HEK293 (cell line): Measurements from ENCODE around the gene PLOD2.

ENCODE experiments used
- CTCF ChIP-seq: fragments of 450-650 bp; formaldehyde crosslinking; IDR thresholded peaks from 2 replicates; pipeline ENCODE4 v1.5.1; 2016; ENCODE audit warnings: missing biosample characterization, missing genetic modification characterization
- ZNF121 ChIP-seq: fragments of 450-650 bp; formaldehyde crosslinking; IDR thresholded peaks from 2 replicates; pipeline ENCODE4 v1.5.1; 2016; ENCODE audit warnings: missing biosample characterization, missing genetic modification characterization
- ZNF23 ChIP-seq: fragments of 450-650 bp; formaldehyde crosslinking; IDR thresholded peaks from 2 replicates; pipeline ENCODE4 v1.5.1; 2016; ENCODE audit warnings: missing biosample characterization, missing genetic modification characterization, borderline replicate concordance
- ZNF398 ChIP-seq: fragments of 450-650 bp; formaldehyde crosslinking; IDR thresholded peaks from 2 replicates; pipeline ENCODE4 v1.5.1; 2017; ENCODE audit warnings: missing biosample characterization, missing genetic modification characterization
- ZNF664 ChIP-seq: fragments of 450-650 bp; formaldehyde crosslinking; IDR thresholded peaks from 2 replicates; pipeline ENCODE4 v1.5.1; 2016; ENCODE audit warnings: missing biosample characterization, missing genetic modification characterization
- ZXDB ChIP-seq: fragments of 450-650 bp; formaldehyde crosslinking; IDR thresholded peaks from 2 replicates; pipeline ENCODE4 v1.5.1; 2016; ENCODE audit warnings: missing biosample characterization, missing genetic modification characterization

- TF ChIP-seq ZNF121 (tag by site-specific recombination): no peak
- no peak for TF ChIP-seq CTCF (tag by site-specific recombination)
- TF ChIP-seq ZNF398: no peak
- no peak for TF ChIP-seq ZNF664 (tag by site-specific recombination)
- TF ChIP-seq ZNF23 (tag by site-specific recombination): no peak
- TF ChIP-seq ZXDB (tag by site-specific recombination): no peak
These were observed 61.7 kb downstream of the PLOD2 start for GRCh38 chr3:146099316-146099715.
